Right cardiac atrium (tissue), 5 donors: ENCODE results near the gene TBC1D7. TPM values are rescaled to one million over a fixed set of nuclear protein-coding genes. Genes with fewer than 3 reads are reported as not detected.

Source experiments
- ATAC-seq, 2 donors: fragments of 200-7000 bp; cut with Tn5 transposase; one replicate each; pipeline versions ENCODE4 v1.8.0 to v1.9.1; 2020; ENCODE audit warnings: moderate library complexity in 2 of 2, mild to moderate bottlenecking in 1 of 2
- DNase-seq, 3 donors: peaks; one replicate each; pipeline ENCODE4 v3.0.0-alpha.2; 2020
- H3K27ac ChIP-seq: one replicate; pipeline ENCODE4 v1.5.1; 2013; ENCODE audit warnings: mild to moderate bottlenecking, low read length, control low read depth, moderate library complexity
- H3K27me3 ChIP-seq: one replicate; pipeline ENCODE4 v1.6.1; 2013; ENCODE audit not compliant: control insufficient read depth, insufficient read depth
- H3K4me1 ChIP-seq: one replicate; pipeline ENCODE4 v1.6.1; 2013; ENCODE audit warnings: low read length; ENCODE audit not compliant: control insufficient read depth, insufficient read depth
- H3K4me3 ChIP-seq: one replicate; pipeline ENCODE4 v1.5.1; 2013; ENCODE audit warnings: low read length, control low read depth
- H3K9me3 ChIP-seq: one replicate; pipeline ENCODE4 v1.6.1; 2013; ENCODE audit warnings: low read length; ENCODE audit not compliant: control insufficient read depth
- WGBS: extraction: QIAGEN DNeasy Blood & Tissue Kit; methylation state at CpG from one replicate; pipeline ENCODE4 v1.1.7; 2013; 5-methylcytosine and 5-hydroxymethylcytosine counted together
- intact Hi-C, 4 donors: fragments of 100-400 bp; cut with DNase I; formaldehyde crosslinking; loops; one replicate each; pipeline versions ENCODE4 v1.11.0 to v1.14.0; 2022 to 2023
- polyA plus RNA-seq: library from polyadenylated mRNA; stranded (reverse); fragments of 200-250 nt; gene quantifications from one replicate; pipeline ENCODE4 v1.2.3, GENCODE V29; 2013
- total RNA-seq, 4 donors: library from RNA; stranded (reverse); fragmentation: NEBNext Ultra II Directional; extraction: Animal tissue kit (Norgen Biotek cat#: 25700); gene quantifications; one replicate each; pipeline ENCODE4 v1.2.1, GENCODE V29; 2021
- donor health status: healthy with polysubstance abuse.
- donor health status: DM: no; HTN: yes; CAD: no.
- donor health status: DM: no; HTN: no; CAD: no.
- donor health status: DM: no; HTN: yes; CAD: no; lungs with severe emphysema.
- donor health status: DM: yes; HTN: yes; CAD: no.

Gene TBC1D7
- total and polyA plus RNA-seq, 5 donors: 21.0 to 41.8 (median 26.2) TPM

- intact Hi-C loops: no loop called here
- Histone ChIP-seq H3K27me3 (no peaks in the 10 kb centered on the region), H3K4me3 (no peak overlapping the region), H3K9me3 (no peaks in the 10 kb centered on the region), H3K27ac (no peak overlapping the region), H3K4me1 (peaks cover 13% of the 10 kb centered on the region)
- DNase-seq (no peak), ATAC-seq (no peak)
- 90% methylated on average over 1 of the region's 1 CpG for WGBS
These were observed 41.3 kb upstream of the TBC1D7 start for GRCh38 chr6:13369591-13369990.

- no peak overlapping the region for H3K4me3 ChIP-seq
- intact Hi-C loops: no loop called here
- no peaks in the 10 kb centered on the region for H3K27me3 ChIP-seq
- no peak for ATAC-seq
- peaks cover 13% of the 10 kb centered on the region for H3K4me1 ChIP-seq
- DNase-seq: no peak
- H3K27ac ChIP-seq: no peak overlapping the region
- no peaks in the 10 kb centered on the region for H3K9me3 ChIP-seq
These were observed 40.4 kb upstream of the TBC1D7 start for GRCh38 chr6:13368731-13369115.

DNA sequence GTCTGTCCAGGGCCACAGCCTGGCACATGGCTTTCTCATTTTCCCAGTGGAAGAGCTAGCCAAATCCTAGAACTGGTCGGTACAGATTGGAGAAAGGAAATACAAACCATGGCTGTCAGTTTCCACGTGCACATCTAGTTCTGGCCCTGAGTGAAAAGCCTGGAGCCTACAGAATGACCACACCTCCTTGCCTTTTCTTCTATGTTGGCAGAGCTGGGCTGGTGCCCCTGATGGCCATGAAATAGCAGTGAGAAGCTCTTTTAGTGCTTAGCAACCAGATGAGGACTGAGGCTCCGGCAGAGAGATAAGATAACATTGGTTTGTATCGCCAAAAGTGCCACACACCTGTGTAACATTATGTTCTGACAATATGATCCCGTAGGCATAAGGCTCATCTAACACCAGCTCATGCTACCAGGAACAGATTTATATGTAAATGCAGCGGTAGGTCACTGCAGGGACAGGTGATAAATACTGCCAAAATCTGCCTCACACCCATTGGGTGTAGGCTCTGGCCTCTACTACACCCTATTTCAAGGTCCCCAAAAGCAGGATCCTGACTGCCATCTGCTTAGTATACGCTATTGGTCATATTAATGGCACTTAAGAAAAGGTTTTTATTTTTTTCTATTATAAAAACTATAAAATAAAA, 39.9 kb upstream of the TBC1D7 start:
- Histone ChIP-seq H3K4me1 (peaks cover 13% of the 10 kb centered on the region), H3K4me3 (no peak overlapping the region), H3K9me3 (no peaks in the 10 kb centered on the region), H3K27ac (peak overlapping the region; percentile 69), H3K27me3 (no peaks in the 10 kb centered on the region)
- no peak for DNase-seq
- intact Hi-C loops: no loop called here
- 64% methylated on average over 7 of the region's 7 CpGs for WGBS
- peak; percentile 32 to 58 for ATAC-seq

GRCh38 chr6:13367396-13367795, 39.1 kb upstream of the TBC1D7 start:
- peak overlapping the region; percentile 69 for H3K27ac ChIP-seq
- intact Hi-C loops: no loop called here
- H3K4me1 ChIP-seq: peaks cover 18% of the 10 kb centered on the region
- DNase-seq (no peak), ATAC-seq (peak; percentile 6 to 53)
- WGBS: 42% methylated on average over 3 of the region's 3 CpGs
- H3K9me3 ChIP-seq: no peaks in the 10 kb centered on the region
- no peaks in the 10 kb centered on the region for H3K27me3 ChIP-seq
- no peak overlapping the region for H3K4me3 ChIP-seq

GRCh38 chr6:13365320-13365719, 37.0 kb upstream of the TBC1D7 start:
- Histone ChIP-seq H3K4me3 (no peak overlapping the region), H3K9me3 (no peaks in the 10 kb centered on the region), H3K27ac (no peak overlapping the region), H3K27me3 (no peaks in the 10 kb centered on the region), H3K4me1 (peaks cover 24% of the 10 kb centered on the region)
- DNase-seq: peak in 1 of 3 donors; percentile 64
- WGBS: 98% methylated on average over 39 of the region's 39 CpGs
- no peak for ATAC-seq
- intact Hi-C loops: no loop called here

GRCh38 chr6:13364842-13365241, 36.5 kb upstream of the TBC1D7 start:
- no peak for ATAC-seq
- H3K27ac ChIP-seq: no peak overlapping the region
- H3K9me3 ChIP-seq: no peaks in the 10 kb centered on the region
- intact Hi-C loops: no loop called here
- 97% methylated on average over 34 of the region's 34 CpGs for WGBS
- peaks cover 21% of the 10 kb centered on the region for H3K4me1 ChIP-seq
- H3K27me3 ChIP-seq: no peaks in the 10 kb centered on the region
- no peak overlapping the region for H3K4me3 ChIP-seq
- no peak for DNase-seq

GRCh38 chr6:13362412-13362811, 34.1 kb upstream of the TBC1D7 start:
- ATAC-seq: peak in 1 of 2 donors; percentile 25
- no peak for DNase-seq
- Histone ChIP-seq H3K4me1 (peaks cover 18% of the 10 kb centered on the region), H3K9me3 (no peaks in the 10 kb centered on the region), H3K27me3 (no peaks in the 10 kb centered on the region), H3K4me3 (no peak overlapping the region), H3K27ac (peak overlapping the region; percentile 64)
- intact Hi-C loops: no loop called here
- 55% methylated on average over 5 of the region's 5 CpGs for WGBS

DNA sequence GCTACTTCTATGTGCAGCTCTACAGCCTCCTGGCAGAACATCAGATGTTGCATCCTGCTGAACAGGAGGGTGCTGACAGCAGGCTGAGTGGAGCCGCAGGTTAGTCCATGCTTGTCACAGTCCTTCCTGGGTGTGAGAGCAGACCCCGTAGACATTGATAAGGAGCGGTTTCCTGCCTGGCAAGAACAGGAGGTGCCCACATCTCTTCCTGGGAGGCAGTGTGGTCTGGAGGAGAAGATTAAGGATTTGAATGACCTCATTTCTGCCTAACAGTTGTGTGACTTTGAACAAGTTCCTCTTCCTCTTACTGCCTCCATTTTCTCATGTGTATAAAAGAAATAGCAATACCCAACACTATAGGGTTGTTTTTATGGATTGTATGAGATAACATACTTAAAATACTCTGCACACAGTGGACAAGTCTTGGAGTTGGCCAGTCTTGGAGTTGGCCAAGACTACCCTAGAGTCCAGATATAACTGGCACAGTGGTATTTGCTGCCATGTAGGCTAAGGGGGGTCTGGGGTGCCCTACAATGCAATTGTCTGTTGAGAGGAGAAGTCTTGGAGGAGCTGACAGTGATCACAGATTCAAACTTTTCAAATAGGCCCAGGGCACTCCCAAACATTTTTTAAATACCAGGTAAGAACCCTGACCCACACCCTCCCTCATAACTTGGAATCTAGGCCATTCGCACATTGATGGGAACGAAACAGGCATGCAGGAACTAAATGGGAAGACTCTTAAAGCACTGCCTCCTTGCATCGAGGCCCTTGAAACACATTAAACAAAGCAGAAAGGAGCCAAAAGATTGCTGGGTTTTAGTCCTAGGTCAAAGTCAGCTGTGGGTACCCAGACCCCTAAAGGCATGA, 32.6 kb upstream of the TBC1D7 start:
- intact Hi-C loops: no loop called here
- DNase-seq (peak; percentile 49 to 83 (median 67)), ATAC-seq (peak; percentile 84 to 86)
- Histone ChIP-seq H3K9me3 (no peaks in the 10 kb centered on the region), H3K27me3 (no peaks in the 10 kb centered on the region), H3K4me3 (no peak overlapping the region), H3K27ac (peak overlapping the region; percentile 87), H3K4me1 (peaks cover 18% of the 10 kb centered on the region)
- 59% methylated on average over 6 of the region's 6 CpGs for WGBS

GRCh38 chr6:13359287-13359686, 30.9 kb upstream of the TBC1D7 start:
- 68% methylated on average over 6 of the region's 6 CpGs for WGBS
- no peaks in the 10 kb centered on the region for H3K27me3 ChIP-seq
- H3K9me3 ChIP-seq: no peaks in the 10 kb centered on the region
- ATAC-seq (peak in 1 of 2 donors; percentile 53), DNase-seq (no peak)
- H3K27ac ChIP-seq: no peak overlapping the region
- no peak overlapping the region for H3K4me3 ChIP-seq
- H3K4me1 ChIP-seq: peaks cover 29% of the 10 kb centered on the region
- intact Hi-C loops: no loop called here

DNA sequence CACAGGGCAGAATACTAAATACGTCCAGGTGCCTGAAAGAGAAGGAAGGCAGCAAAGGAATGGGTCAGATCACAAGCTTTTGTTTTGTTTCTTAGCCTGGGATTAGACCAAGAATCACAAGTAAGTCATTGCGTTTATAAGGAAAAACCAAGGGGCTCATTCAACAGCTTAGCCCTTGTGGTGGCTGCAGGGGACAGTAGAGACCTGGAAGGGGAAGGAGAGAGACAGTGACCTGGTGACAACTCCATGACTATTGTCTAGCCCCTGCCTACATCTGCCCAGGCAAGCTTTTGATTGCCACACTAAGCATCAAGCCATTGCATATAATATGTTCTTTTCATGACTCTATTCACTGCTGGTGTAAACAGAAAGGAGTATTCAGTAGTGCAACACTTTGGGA, 30.2 kb upstream of the TBC1D7 start:
- H3K4me3 ChIP-seq: no peak overlapping the region
- intact Hi-C loops: no loop called here
- no peak for DNase-seq
- H3K27ac ChIP-seq: no peak overlapping the region
- ATAC-seq: no peak
- H3K9me3 ChIP-seq: no peaks in the 10 kb centered on the region
- no peaks in the 10 kb centered on the region for H3K27me3 ChIP-seq
- WGBS: 78% methylated on average over 2 of the region's 2 CpGs
- H3K4me1 ChIP-seq: peaks cover 31% of the 10 kb centered on the region

- intact Hi-C loops: no loop called here
- H3K4me1 ChIP-seq: peaks cover 26% of the 10 kb centered on the region
- ATAC-seq: no peak
These were observed 29.3 kb upstream of the TBC1D7 start for GRCh38 chr6:13357551-13358075.

More at GRCh38 chr6:13357551-13358075, 29.3 kb upstream of the TBC1D7 start:
- Histone ChIP-seq H3K4me3 (no peak overlapping the region), H3K27me3 (no peaks in the 10 kb centered on the region), H3K9me3 (no peaks in the 10 kb centered on the region), H3K27ac (no peak overlapping the region)
- 72% methylated on average over 14 of the region's 14 CpGs for WGBS
- peak; percentile 49 to 78 (median 69) for DNase-seq
